Measurements from ENCODE around the gene TNFAIP8L2. TPM values are rescaled to one million over a fixed set of nuclear protein-coding genes. Genes with fewer than 3 reads are reported as not detected.

Gene TNFAIP8L2
- polyA plus RNA-seq, 1 donor from 2014 or later = not detected

- no peak overlapping the region for H3K27ac ChIP-seq (ENCODE audit: low read length)
- no peaks in the 10 kb centered on the region for H3F3A ChIP-seq (ENCODE audit: insufficient read depth, low read length, poor library complexity, severe bottlenecking)
- no peaks in the 10 kb centered on the region for H3K9me3 ChIP-seq (ENCODE audit: low read length)
- peaks cover 41% of the 10 kb centered on the region for H3K79me2 ChIP-seq (replicated peaks; ENCODE audit: insufficient read depth, low read length)
- H3K4me2 ChIP-seq (ENCODE audit: low read length) = peak overlapping the region; percentile 87
- H4K20me1 ChIP-seq (ENCODE audit: insufficient read depth) = peaks cover 7% of the 10 kb centered on the region
- H3K9me2 ChIP-seq (ENCODE audit: insufficient read depth, low read length) = no peaks in the 10 kb centered on the region
- TF ChIP-seq RAD21 (conservative IDR thresholded peaks at IDR 0.05) (no peak), REST (IDR thresholded peaks at IDR 0.05; ENCODE audit: borderline replicate concordance) (no peak), MXI1 (conservative IDR thresholded peaks at IDR 0.05; ENCODE audit: poor library complexity, severe bottlenecking) (no peak), EP300 (conservative IDR thresholded peaks at IDR 0.05; ENCODE audit: poor library complexity, severe bottlenecking) (no peak), EZH2 (IDR thresholded peaks at IDR 0.05; ENCODE audit: borderline replicate concordance, insufficient read depth, low read length, poor library complexity, severe bottlenecking) (no peak), CTCF (IDR thresholded peaks at IDR 0.05; ENCODE audit: poor library complexity, severe bottlenecking) (no peak), TAF1 (IDR thresholded peaks at IDR 0.05; ENCODE audit: low read depth) (no peak), SMC3 (conservative IDR thresholded peaks at IDR 0.05; ENCODE audit: poor library complexity) (no peak), POLR2AphosphoS5 (IDR thresholded peaks at IDR 0.05) (no peak)
- peak overlapping the region; percentile 98 for H3K9ac ChIP-seq (ENCODE audit: low read length)
- peak overlapping the region; percentile 100 for H3K4me3 ChIP-seq (ENCODE audit: low read length)
- no peaks in the 10 kb centered on the region for H3K27me3 ChIP-seq (ENCODE audit: insufficient read depth, low read depth, low read length)
- H2AFZ ChIP-seq (ENCODE audit: low read depth, low read length) = no peak overlapping the region
- no peaks in the 10 kb centered on the region for H3K36me3 ChIP-seq (ENCODE audit: insufficient read depth, low read length)
Observed at GRCh38 chr1:151143986-151144385, 12.5 kb upstream of the TNFAIP8L2 start.

- no peaks in the 10 kb centered on the region for H3F3A ChIP-seq (ENCODE audit: insufficient read depth, low read length, poor library complexity, severe bottlenecking)
- no peak overlapping the region for H2AFZ ChIP-seq (ENCODE audit: low read depth, low read length)
- peak overlapping the region; percentile 87 for H3K4me2 ChIP-seq (ENCODE audit: low read length)
- no peaks in the 10 kb centered on the region for H3K27me3 ChIP-seq (ENCODE audit: insufficient read depth, low read depth, low read length)
- no peaks in the 10 kb centered on the region for H3K9me2 ChIP-seq (ENCODE audit: insufficient read depth, low read length)
- peak overlapping the region; percentile 87 for H3K27ac ChIP-seq (ENCODE audit: low read length)
- no peaks in the 10 kb centered on the region for H3K36me3 ChIP-seq (ENCODE audit: insufficient read depth, low read length)
- H3K79me2 ChIP-seq (replicated peaks; ENCODE audit: insufficient read depth, low read length) = peaks cover 41% of the 10 kb centered on the region
- H3K9ac ChIP-seq (ENCODE audit: low read length) = peak overlapping the region; percentile 98
- TF ChIP-seq REST (IDR thresholded peaks at IDR 0.05; ENCODE audit: borderline replicate concordance) (no peak), TAF1 (IDR thresholded peaks at IDR 0.05; ENCODE audit: low read depth) (no peak), EP300 (conservative IDR thresholded peaks at IDR 0.05; ENCODE audit: poor library complexity, severe bottlenecking) (no peak), SMC3 (conservative IDR thresholded peaks at IDR 0.05; ENCODE audit: poor library complexity) (no peak), POLR2AphosphoS5 (IDR thresholded peaks at IDR 0.05) (no peak), MXI1 (conservative IDR thresholded peaks at IDR 0.05; ENCODE audit: poor library complexity, severe bottlenecking) (peak; percentile 19), CTCF (IDR thresholded peaks at IDR 0.05; ENCODE audit: poor library complexity, severe bottlenecking) (no peak), EZH2 (IDR thresholded peaks at IDR 0.05; ENCODE audit: borderline replicate concordance, insufficient read depth, low read length, poor library complexity, severe bottlenecking) (no peak)
- H3K4me3 ChIP-seq (ENCODE audit: low read length) = peak overlapping the region; percentile 100
- H3K9me3 ChIP-seq (ENCODE audit: low read length) = no peaks in the 10 kb centered on the region
- peaks cover 7% of the 10 kb centered on the region for H4K20me1 ChIP-seq (ENCODE audit: insufficient read depth)
Observed at GRCh38 chr1:151144474-151145303, 11.8 kb upstream of the TNFAIP8L2 start.

Measured in neural cell (in vitro differentiated cells).